GM18526 (cell line): ENCODE data around the gene CEP112.

Experiments
- POLR2A ChIP-seq: IDR thresholded peaks from 3 replicates; pipeline ENCODE4 v1.6.1; 2011; ENCODE audit not compliant: insufficient read length; ENCODE audit errors: extremely low read depth

The CEP112 gene

DNA sequence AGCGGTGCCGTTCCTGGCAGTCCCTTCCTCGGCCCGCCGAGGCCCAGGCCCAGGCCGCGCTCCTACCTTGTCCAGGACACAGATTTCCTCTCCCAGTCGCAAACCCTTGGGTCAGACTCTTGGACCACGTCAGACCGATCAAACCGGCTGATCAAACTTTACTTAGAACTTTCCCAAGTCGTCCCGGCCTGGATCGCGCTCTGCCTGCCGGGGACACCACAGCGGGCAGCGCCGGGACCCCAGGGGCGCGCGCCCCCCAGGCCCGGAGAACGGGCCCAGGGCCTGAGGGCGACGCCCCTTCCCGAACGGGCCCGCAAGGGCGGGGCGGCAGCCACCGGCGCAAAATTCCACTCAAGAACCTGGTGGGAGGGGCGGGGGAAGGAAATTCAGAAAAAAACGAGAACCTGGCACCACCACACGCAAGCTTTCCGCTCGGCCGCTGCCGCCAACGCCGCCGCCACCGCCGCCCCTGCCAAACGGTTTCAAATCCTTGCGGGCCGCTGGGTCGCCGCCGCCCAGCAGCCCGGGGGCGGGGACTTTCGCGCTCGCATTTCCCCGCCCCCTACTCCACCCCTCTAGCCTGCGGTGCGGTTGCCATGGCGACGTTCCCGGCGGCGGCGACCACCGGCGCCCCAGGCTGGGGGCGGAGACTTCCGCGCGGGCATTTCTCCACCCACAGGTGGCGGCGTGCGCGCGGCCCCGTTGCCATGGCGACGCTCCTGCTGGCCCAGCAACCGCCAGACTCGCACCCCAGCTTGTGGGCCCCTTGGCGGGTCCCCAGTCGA lies at the start of gene CEP112:
Gene CEP112, minus strand, starts transcription at position 541 of the 785 bp plus-strand sequence.
- no peak for TF ChIP-seq POLR2A

DNA sequence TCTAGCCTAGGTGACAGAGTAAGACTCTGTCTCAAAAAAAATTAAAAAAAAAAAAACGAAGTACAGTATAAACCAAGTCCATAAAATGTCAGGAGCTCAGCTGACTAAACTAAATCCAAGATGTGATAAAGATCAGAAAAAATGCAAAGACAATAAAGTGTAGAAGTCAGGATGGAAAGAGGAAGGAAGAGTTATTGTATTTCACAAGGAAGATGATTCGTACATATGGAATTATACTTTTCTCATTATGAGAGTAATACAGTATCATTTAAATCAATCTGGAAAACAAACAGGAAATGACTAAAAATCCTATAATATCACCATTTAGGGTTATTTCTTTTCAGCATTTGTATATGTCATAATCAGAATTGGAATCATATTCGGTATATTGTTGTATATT lies 48.7 kb upstream of the CEP112 start:
- no peak for TF ChIP-seq POLR2A

DNA sequence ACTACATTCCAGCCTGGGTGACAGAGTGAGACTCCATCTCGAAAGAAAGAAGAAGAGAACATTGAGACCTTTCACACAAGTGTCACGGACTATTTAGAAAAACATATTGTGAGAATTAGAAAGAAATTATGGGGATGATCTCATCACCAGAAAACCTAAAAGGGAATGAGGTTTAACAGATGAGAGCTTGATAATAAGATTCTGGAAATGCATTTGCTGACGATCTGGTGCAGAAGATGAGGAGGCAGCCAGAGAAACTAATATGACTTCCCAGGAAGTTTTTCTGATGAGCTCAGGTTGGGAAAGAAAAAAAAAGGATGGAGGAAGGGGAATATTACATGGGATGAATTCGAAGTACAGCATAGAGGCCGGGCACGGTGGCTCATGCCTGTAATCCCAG lies 48.1 kb upstream of the CEP112 start:
- TF ChIP-seq POLR2A: no peak

DNA sequence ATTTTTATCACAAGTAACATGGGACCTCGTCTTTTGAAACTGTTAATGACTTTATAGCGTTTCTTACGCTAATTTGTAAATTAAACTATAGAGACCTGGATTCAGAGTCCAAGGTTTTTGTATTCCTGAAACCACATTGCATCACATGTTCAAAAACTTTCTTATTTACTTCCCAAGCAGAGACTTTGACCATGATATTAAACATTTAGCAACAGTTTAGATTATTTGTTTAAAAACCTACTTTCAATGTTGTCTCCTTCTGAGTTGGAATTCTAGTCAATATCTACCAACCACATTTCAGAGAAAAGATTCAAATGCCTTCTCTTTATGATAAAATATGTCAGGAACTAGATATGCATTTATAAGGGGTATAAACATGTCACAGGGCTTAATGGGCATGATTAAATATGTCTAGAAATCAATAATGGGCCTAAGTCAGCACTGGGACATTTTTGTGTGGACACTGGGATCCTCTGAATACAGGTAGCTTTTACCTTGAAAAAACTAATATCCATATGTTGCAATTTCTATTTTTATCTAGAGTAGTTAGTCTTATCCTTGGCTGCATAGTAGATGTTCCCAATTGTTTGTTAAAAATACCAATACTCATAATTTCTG lies 43.6 kb upstream of the CEP112 start:
- no peak for TF ChIP-seq POLR2A

DNA sequence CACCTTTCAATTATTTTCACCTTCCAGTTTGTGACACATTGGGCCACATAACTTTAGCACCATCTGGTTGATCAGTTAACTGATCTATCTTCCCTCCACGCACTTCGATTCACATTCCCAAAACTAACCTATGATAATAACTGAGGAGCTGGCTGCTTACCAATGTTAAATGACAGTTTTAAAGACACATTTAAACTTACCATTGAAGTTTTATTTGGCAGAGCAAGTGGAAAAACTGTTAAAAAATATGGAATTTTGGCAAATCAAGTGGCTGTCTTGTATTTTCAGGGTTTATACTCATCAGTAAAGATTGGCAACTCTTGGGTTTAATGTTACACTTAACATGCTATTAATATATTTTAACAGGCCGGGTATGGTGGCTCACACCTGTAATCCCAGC lies 42.7 kb upstream of the CEP112 start:
- no peak for TF ChIP-seq POLR2A

DNA sequence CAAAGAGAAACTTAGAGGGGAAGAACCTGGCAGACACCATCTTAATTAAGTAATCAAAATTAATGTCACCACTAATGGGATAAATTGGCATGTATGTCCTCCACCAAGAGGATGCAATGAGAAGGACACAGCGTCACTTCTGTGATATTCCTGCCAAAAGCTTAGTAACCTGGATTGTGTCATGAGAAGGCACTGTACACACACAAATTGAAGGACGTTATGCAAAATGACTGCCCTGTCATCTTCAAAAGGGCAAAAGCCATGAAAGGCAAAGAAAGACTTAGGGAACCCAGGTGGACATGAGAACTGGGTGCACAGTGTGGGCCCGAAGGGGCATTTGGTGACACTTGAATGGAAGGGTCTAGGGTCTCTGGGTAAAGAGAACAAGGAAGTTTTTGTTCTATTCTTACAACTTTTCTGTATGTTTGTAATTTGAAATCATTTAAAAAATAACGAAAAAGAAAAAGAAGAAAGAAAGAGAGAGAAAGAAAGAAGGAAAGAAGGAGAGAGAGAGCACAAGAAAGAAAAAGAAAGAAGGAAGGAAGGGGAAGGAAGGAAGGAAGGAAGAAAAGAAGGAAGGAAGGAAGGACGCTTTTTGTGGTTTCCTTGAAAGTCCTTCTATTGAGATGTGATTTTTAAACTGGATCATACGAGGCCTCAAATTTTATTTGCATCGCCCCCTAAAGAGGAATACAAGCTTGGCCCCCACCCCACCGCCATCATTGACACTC lies 41.3 kb upstream of the CEP112 start:
- TF ChIP-seq POLR2A: no peak

DNA sequence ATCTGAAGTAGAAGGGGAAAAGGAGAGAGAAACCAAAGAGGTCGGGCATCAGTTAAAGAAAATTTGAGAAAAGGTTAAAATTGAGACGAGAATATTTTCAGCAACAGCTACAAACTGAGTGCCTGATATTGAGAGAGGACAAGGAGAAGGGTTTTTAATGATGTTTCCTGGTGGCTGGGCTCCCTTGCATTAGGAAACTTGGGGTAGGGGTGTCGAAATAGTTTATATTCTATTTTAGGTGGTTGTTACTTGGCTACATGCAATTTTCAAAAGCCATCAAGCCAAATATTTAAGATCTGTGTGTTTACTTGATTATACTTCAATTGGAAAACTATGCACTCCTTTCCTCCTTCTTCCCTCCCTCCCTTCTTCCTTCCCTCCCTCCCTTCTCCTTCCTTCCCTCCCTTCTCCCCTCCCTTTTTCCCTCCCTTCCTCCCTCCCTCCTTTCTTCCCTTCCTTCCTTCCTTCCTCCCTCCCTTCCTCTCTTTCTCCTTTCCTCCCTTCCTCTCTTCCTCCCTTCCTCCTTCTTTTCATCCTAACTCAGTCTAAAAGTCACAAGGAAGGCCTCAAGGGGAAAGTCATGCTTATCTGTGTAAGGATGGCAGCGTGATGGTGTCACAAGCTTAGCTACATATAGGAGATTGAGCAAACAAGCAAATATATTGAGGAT lies 39.1 kb upstream of the CEP112 start:
- TF ChIP-seq POLR2A: no peak

DNA sequence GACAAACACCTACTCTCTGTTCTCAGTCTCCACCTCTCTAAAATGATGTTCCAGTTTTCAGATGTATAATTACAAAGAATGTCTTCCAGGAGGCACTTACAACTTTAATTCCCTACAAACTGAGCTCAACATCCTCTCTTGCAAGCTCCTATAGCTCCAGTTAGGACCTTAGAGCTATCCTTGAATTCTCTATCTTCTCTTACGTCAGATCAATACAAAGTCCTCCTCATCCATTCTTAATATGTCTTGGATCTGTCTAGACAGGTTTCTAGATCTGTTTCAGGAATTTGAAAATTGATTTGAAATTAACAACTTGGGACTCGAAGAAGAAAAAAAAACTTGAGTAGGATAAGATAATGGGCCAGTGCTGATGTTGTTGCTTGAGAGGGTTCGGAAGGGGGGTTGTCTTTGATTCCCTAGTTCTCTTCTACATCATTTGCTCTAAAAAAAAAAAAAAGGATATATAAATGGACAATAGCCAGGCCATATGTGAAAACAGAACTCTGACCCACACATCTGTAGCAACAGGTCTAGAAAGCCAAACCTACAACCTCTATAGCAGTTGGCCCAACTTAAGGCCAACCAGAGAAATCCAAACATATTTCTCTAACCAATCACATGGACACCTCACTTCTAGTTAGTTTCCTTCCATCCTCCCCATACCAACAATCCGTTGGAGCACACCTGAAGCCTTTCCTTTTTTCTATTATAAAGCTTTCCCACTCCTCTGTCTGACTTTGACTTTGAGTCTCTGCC lies 38.0 kb upstream of the CEP112 start:
- TF ChIP-seq POLR2A: no peak

DNA sequence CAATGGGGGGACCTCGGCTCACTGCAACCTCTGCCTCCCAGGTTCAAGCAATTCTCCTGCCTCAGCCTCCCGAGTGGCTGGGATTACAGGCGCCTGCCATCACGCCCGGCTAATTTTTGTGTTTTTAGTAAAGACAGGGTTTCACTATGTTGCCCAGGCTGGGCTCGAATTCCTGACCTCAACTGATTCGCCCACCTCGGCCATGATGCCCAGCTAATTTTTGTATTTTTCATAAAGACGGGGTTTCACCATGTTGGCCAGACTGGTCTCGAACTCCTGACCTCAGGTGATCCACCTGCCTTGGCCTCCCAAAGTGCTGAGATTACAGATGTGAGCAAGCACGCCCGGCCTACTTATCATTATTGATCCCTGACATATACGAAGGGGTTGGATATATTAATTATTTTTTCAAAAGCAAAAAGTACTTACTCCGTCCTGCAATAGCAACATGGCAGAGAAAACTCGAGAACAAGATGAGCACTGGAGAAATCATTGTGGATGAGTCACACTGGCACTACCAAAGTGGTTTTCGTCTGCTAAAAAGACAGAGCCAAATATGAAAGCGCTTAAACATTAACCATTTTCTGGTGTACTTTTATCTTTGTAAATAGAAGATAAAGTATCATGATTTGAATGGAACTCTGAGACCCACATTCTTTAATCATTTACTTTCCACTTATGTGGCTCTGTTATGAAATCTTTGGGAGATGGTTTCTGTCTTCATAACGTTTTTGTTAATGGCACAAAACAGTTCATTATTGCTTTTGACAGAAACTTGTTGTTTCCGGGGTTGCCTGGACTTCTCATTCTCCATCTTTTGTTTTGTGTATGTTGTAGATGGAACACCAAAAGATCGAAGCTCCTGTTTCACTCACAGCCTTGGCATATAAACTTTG lies 37.2 kb upstream of the CEP112 start, which contains the start of gene APOH:
Gene APOH, minus strand, starts transcription at position 529 of the 896 bp plus-strand sequence. Its CDS starts 36 bp downstream, at position 493.
- no peak for TF ChIP-seq POLR2A

DNA sequence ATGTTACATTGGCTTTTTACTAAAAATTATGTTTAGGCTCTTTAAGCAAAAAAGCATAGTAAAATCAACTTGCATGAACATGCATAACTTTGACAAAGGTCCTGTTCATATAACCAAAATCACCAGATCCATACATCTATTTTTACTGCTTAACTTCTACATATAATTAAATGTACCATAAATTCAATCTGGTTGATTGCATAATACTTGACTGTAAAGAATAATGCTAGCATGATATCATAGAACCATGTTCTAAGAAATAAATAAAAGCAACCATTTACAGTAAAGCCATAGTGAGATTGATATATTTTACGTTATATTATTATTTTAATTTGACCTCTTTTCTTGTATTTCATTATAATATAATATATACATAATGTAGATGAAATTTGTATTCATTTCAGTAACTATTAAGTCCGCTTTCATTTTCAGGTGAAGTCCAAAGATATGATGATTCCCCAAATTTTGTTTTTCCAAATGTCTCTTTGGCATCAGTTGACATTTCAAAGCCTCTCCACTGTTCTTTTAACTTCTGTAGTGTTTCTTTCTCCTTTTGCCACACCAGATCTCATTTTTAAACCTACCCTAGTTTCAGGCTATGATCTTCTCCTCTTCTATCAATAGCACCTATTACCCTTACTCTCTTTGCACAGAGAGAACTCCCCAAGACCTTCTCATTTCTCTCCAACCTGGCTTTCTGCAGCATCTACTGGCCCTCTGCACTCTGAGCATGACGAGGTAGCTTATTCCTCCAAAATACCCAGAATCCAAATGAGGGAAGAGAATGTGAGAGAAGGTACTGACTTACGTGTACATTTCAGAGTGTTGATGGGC lies 35.5 kb upstream of the CEP112 start:
- TF ChIP-seq POLR2A: no peak

DNA sequence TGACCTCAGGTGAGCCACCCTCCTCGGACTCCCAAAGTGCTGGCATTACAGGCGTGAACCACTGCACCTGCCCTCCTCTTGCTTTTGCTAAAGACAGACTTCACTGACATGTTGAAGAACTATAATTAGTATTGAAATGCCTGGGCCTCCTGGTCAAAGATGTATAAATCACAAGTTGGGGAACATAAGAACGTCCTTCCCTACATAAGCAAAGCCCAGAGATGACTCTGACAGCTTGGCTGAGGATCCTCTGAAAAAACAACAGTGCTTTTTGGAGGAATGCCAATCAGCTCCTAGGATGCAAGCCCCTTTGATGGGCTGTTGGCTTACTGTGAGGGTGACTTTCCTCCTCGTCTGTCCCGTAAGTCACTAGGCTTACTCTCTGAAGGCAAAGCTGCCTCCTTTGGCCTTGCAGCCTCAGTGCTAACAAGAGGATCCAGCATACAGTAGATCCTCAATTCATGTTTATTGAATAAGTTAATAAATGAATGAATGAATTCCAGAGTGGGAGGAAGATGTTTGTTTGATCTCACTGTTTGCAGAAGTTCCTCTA lies 30.9 kb upstream of the CEP112 start:
- TF ChIP-seq POLR2A: no peak

DNA sequence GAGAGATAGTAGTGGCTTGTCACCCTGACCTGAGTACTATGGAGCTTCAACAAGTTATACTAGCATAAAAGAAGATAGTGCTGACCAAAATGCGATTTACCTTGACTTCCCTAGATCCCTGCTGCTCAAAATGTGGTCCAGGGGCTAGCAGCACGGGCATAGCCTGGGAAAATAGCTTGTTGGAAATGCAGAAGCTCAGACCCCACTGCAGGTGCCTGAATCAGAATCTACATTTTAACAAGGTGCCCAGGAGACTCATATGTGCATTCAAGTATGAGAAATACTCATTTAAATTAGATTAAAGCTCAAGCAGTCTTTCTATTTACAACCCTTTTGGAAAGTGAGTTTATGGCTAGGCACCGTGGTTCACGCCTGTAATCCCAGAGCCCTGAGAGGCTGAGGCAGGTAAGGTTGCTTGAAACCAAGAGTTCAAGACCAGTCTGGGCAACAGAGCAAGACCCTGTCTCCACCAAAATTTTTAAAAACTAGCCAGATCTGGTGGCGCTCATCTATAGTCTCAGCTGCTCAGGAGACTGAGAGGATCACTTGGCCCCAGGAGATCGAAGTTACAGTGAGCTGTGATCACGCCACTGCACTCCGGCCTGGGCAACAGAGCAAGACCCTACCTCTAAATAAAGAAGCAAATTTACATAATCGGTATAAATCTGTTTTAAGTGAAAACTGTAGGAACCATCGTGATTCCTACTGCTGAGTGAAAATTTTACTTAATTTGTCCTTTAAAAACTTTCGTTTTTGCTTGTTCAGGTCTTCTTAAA lies 30.0 kb upstream of the CEP112 start:
- TF ChIP-seq POLR2A: no peak
